ENCODE results near the gene PRKAR2B. TPM values are rescaled to one million over a fixed set of nuclear protein-coding genes. Genes with fewer than 3 reads are reported as not detected.

PRKAR2B gene
- total RNA-seq, 1 donor from 2014 or later: 7.8 TPM

GRCh38 chr7:107160389-107160788 lies 115.9 kb downstream of the PRKAR2B start:
- no peaks in the 10 kb centered on the region for H3K27me3 Mint-ChIP-seq (ENCODE audit: low read depth)
- no peak for DNase-seq (ENCODE audit: low spot score in 2 of 2, unreplicated experiment in 2 of 2)
- H3K4me1 Mint-ChIP-seq: peaks cover 11% of the 10 kb centered on the region
- H3K27ac Mint-ChIP-seq: no peak overlapping the region
- TF ChIP-seq CTCF (IDR thresholded peaks at IDR 0.05; ENCODE audit: unreplicated experiment): no peak
- no peaks in the 10 kb centered on the region for H3K9me3 Mint-ChIP-seq
- peaks cover 9% of the 10 kb centered on the region for H3K36me3 Mint-ChIP-seq
- H3K4me3 Mint-ChIP-seq: no peak overlapping the region

- TF ChIP-seq CTCF (IDR thresholded peaks at IDR 0.05; ENCODE audit: unreplicated experiment): no peak
- H3K4me1 Mint-ChIP-seq: peaks cover 16% of the 10 kb centered on the region
- no peak for DNase-seq (ENCODE audit: low spot score in 2 of 2, unreplicated experiment in 2 of 2)
- H3K9me3 Mint-ChIP-seq: no peaks in the 10 kb centered on the region
- H3K27ac Mint-ChIP-seq: peak overlapping the region; percentile 31
- H3K4me3 Mint-ChIP-seq: no peak overlapping the region
- no peaks in the 10 kb centered on the region for H3K27me3 Mint-ChIP-seq (ENCODE audit: low read depth)
- peaks cover 6% of the 10 kb centered on the region for H3K36me3 Mint-ChIP-seq
Measured at GRCh38 chr7:107161415-107161814, 116.9 kb downstream of the PRKAR2B start.

GRCh38 chr7:107162475-107162874 lies 118.0 kb downstream of the PRKAR2B start:
- DNase-seq (ENCODE audit: low spot score in 2 of 2, unreplicated experiment in 2 of 2): no peak
- no peaks in the 10 kb centered on the region for H3K27me3 Mint-ChIP-seq (ENCODE audit: low read depth)
- peaks cover 21% of the 10 kb centered on the region for H3K4me1 Mint-ChIP-seq
- H3K36me3 Mint-ChIP-seq: peaks cover 2% of the 10 kb centered on the region
- no peak for TF ChIP-seq CTCF (IDR thresholded peaks at IDR 0.05; ENCODE audit: unreplicated experiment)
- H3K4me3 Mint-ChIP-seq: no peak overlapping the region
- no peak overlapping the region for H3K27ac Mint-ChIP-seq
- no peaks in the 10 kb centered on the region for H3K9me3 Mint-ChIP-seq

GRCh38 chr7:107164092-107164491 lies 119.6 kb downstream of the PRKAR2B start:
- no peak overlapping the region for H3K27ac Mint-ChIP-seq
- H3K4me3 Mint-ChIP-seq: no peak overlapping the region
- no peak for DNase-seq (ENCODE audit: low spot score in 2 of 2, unreplicated experiment in 2 of 2)
- no peaks in the 10 kb centered on the region for H3K9me3 Mint-ChIP-seq
- no peaks in the 10 kb centered on the region for H3K27me3 Mint-ChIP-seq (ENCODE audit: low read depth)
- peaks cover 1% of the 10 kb centered on the region for H3K36me3 Mint-ChIP-seq
- TF ChIP-seq CTCF (IDR thresholded peaks at IDR 0.05; ENCODE audit: unreplicated experiment): no peak
- H3K4me1 Mint-ChIP-seq: peaks cover 23% of the 10 kb centered on the region

GRCh38 chr7:107165341-107165740 lies 120.8 kb downstream of the PRKAR2B start:
- no peaks in the 10 kb centered on the region for H3K9me3 Mint-ChIP-seq
- H3K36me3 Mint-ChIP-seq: no peaks in the 10 kb centered on the region
- DNase-seq (ENCODE audit: low spot score in 2 of 2, unreplicated experiment in 2 of 2): no peak
- H3K27ac Mint-ChIP-seq: no peak overlapping the region
- H3K4me3 Mint-ChIP-seq: no peak overlapping the region
- H3K4me1 Mint-ChIP-seq: peaks cover 27% of the 10 kb centered on the region
- TF ChIP-seq CTCF (IDR thresholded peaks at IDR 0.05; ENCODE audit: unreplicated experiment): no peak
- H3K27me3 Mint-ChIP-seq (ENCODE audit: low read depth): no peaks in the 10 kb centered on the region

Measured in mesothelial cell of epicardium (in vitro differentiated cells).